Hindlimb muscle (tissue), 1 donor: ENCODE data around the gene FBLIM1. TPM values are rescaled to one million over a fixed set of nuclear protein-coding genes. Genes with fewer than 3 reads are reported as not detected.

Experiments used
- DNase-seq: peaks from one replicate; pipeline ENCODE4 v3.0.0-alpha.2; 2013
- polyA plus RNA-seq: library from polyadenylated mRNA; unstranded; fragments of 120-200 nt; gene quantifications from one replicate; pipeline ENCODE4 v1.2.1, GENCODE V29; 2013; ENCODE audit not compliant: insufficient read length

FBLIM1 gene
- polyA plus RNA-seq, 1 donor: 30.5 TPM

DNA sequence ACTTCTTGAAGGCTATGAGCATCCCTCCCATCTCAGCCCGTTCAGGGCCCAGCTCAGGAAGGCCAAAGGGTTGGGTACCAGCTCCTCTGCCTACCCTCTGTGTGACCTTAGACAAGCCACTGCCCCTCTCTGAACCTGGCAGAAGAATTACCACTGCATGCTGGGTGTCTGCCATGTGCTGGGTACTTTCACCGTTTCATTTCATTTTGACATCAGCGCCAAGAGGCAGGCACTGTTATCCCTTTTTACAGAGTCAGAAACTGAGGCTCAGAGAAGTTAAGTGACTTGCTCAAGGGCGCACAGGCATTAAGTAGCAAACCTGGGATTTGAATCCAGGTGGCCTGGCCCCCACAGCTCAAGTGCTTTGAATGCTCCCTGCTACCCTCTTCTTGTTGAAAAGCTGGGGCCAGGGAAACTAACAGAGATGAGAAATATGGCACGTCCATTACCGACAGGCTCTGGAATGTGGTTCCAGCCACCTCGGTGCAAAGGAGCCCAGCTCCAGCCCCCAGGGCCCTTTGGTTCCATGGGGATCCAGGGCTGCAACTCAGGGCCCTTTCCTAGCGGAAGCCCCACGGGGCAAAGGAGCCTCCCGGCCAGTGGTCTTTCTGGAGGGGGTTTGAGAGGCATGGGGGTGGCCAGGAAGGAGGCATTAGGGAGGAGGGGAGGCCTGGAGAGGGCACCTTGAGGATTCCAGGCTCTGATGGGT, 9.8 kb upstream of the FBLIM1 start:
- DNase-seq: no peak

GRCh38 chr1:15749399-15750291, 8.9 kb upstream of the FBLIM1 start:
- DNase-seq: no peak

- DNase-seq: no peak
Observed at GRCh38 chr1:15750924-15751323, 7.7 kb upstream of the FBLIM1 start.

- no peak for DNase-seq
Observed at GRCh38 chr1:15751717-15752116, 6.9 kb upstream of the FBLIM1 start.

DNA sequence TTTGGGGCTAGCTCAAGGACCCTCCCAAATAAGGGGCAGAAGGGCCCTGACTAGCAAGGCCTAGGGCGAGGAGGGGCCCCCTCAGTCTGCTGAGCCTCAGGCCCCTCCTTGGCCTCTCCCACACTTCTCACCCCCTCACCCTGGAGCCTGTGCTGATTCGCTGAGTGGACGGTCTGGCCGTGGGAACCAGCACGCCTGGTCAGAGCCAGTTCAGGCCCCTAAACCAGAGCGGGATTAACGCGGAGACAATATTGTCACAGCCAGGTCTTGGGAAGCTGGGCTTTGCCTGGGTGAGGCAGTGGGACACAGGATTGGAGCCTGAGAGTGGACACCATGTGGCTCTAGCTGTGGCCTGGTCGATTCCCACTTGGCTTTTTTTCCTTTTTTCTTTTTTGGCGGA, 4.8 kb upstream of the FBLIM1 start:
- no peak for DNase-seq

- DNase-seq: no peak
Observed at GRCh38 chr1:15755021-15755645, 3.5 kb upstream of the FBLIM1 start.

DNA sequence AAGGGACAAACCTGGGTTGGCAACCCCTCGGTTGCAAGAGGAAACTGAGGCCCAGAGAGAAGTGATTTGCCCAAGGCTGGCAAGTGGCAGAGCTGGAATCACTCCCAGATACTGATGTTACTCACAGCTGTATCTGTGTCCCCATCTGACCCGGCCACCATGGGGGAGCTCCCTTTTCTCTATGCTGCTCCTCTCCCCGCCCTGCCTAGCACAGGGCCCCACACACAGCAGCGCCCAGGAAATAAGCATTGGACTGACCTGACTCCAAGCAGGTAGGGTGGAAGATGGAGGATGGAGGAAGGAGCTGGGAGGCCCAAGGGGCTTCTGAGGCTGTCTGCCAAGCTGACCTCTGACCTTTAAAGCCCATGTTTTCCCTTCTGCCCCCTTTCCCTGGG, 3.0 kb upstream of the FBLIM1 start:
- DNase-seq: no peak

GRCh38 chr1:15756143-15757015, 2.2 kb upstream of the FBLIM1 start:
- DNase-seq: no peak

GRCh38 chr1:15757016-15757543, 1.5 kb upstream of the FBLIM1 start:
- DNase-seq: no peak

DNA sequence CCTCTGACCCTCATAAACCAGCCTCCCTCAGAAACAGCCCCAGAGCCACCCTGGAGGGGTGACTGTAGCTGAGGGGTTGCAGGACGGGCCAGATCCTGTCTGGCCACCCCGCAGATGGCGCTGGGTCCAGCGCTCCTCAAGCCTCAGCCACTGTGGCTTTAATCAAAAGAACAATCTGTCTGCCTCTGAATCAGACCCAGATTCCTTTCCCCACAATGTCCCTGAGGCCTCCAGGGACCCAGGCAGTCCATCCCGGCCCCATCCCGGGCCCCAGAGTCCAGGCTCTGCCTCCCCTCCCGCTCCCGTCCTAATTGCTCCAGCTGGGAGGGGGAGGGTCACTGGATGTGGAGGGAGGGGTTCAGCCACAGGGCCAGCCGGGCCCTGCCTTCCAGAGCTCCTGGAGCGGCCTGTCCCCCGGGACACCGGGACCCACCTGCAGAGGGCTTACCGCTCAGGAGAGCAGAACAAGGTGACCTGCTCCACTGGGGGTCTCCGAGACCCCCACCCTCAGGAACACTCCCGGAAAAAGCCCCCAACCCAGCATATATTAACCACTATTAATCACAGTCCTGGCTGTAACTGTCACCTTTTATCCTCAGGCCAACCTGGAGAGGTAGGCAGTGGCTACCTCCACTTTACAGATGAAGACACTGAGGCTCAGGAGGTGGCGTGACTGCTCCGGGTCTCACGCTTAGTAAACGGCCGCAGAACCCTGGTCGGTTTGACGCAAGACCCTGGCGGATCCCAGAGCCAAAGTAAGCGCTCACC, 836 bp upstream of the FBLIM1 start:
- no peak for DNase-seq

- no peak for DNase-seq
Observed at GRCh38 chr1:15758953-15759661, 512 bp downstream of the FBLIM1 start.

- DNase-seq: no peak
Observed at GRCh38 chr1:15760520-15761211, 2.1 kb downstream of the FBLIM1 start.

- DNase-seq: no peak
Observed at GRCh38 chr1:15761366-15762128, 3.0 kb downstream of the FBLIM1 start.

DNA sequence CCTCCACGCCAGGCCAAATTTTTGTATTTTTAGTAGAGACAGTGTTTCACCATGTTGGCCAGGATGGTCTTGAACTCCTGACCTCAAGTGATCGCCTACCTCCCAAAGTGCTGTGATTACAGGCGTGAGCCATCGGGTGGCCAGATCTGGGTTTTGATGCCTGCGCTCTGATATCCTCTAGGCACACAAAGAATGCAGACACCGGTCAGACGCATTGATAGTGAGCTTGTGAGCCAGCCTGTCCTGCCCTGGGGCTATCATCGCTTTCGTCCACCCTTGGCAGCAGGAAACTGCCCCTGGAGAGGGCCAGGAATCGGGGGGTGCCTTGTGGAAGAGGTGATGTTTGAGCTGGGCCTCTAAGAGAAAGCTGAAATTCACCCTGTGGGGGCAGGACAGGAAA, 4.0 kb downstream of the FBLIM1 start:
- DNase-seq: no peak

DNA sequence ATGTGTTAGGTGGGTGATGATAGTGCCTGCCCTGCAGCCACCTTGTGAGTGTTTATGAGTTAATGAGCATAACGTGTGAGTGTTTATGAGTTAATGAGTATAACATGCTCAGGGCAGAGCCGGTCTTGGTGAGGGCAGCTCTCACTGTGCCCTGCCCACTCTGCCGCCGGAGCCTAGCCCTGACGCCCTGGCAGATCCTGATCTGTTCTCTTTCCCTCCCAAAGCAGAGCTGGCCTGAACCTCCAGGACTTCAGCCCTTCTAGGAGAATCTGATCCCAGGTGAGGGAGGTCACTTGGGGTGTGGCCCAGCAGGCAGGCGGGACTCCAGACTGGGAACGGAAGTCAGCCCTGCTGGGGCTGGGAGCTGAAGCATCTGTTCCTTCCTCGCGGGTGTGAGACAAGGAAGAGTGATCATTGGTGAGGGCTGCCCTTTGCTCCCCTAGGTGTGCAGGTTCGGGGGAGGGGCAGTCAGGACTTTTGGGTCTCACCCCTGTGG, 5.7 kb downstream of the FBLIM1 start:
- DNase-seq: no peak

GRCh38 chr1:15764890-15765289, 6.3 kb downstream of the FBLIM1 start:
- DNase-seq: no peak

GRCh38 chr1:15765495-15766194, 7.0 kb downstream of the FBLIM1 start:
- DNase-seq: no peak

DNA sequence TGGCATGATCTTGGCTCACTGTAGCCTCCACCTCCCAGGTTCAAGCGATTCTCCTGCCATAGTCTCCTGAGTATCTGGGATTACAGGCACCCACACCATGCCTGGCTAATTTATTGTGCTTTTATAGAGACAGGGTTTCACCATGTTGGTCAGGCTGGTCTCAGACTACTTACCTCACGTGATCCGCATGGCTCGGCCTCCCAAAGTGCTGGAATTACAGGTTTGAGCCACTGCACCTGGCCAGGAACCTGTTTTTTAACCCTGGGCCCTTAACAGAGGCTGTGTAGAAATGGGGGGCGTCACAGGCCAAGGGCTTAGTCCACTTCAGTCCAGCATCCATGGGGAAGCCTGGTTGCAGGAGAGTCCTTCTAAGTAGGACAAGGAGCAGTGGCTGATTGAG, 9.3 kb downstream of the FBLIM1 start:
- no peak for DNase-seq
